ENCODE results near the gene ZCCHC14.

- TF ChIP-seq, protein P1, sequence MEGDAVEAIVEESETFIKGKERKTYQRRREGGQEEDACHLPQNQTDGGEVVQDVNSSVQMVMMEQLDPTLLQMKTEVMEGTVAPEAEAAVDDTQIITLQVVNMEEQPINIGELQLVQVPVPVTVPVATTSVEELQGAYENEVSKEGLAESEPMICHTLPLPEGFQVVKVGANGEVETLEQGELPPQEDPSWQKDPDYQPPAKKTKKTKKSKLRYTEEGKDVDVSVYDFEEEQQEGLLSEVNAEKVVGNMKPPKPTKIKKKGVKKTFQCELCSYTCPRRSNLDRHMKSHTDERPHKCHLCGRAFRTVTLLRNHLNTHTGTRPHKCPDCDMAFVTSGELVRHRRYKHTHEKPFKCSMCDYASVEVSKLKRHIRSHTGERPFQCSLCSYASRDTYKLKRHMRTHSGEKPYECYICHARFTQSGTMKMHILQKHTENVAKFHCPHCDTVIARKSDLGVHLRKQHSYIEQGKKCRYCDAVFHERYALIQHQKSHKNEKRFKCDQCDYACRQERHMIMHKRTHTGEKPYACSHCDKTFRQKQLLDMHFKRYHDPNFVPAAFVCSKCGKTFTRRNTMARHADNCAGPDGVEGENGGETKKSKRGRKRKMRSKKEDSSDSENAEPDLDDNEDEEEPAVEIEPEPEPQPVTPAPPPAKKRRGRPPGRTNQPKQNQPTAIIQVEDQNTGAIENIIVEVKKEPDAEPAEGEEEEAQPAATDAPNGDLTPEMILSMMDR (IDR thresholded peaks at IDR 0.05), result no peak
- no peak for TF ChIP-seq POLR2A (IDR thresholded peaks at IDR 0.05)
Observed at GRCh38 chr16:87541147-87541871, 48.5 kb upstream of the ZCCHC14 start.

Measured in esophagus squamous epithelium (tissue), 4 donors.